GM19467 (cell line): Measurements from ENCODE around the gene IMPG2.
A peak's percentile ranks its signal among the peaks of the same experiment; 100 is the strongest.

ENCODE experiments used
- ATAC-seq: cut with Tn5 transposase; IDR thresholded peaks from one replicate; pipeline ENCODE4 v1.9.1; 2021; ENCODE audit warnings: mild to moderate bottlenecking, moderate library complexity; ENCODE audit not compliant: unreplicated experiment

IMPG2 gene

DNA sequence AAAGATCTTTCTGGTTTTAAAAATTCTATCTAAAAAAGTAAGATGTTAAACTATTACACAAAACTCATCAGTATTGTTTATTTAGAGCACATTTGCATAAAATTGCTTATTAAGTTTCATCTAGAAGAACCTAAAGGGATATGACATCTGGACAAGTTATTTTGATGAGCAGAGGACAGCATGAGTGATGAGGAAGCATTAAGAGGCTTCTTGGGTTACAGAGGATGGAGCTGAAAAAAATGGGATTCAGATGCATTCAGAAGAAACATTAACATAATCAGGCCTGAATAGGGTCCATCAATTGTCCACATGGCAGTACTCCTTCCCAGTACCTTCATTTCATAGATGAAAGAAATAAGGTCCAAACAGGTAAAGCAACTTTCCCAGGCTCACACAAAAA is 41.6 kb downstream of the IMPG2 start:
- no peak for ATAC-seq

DNA sequence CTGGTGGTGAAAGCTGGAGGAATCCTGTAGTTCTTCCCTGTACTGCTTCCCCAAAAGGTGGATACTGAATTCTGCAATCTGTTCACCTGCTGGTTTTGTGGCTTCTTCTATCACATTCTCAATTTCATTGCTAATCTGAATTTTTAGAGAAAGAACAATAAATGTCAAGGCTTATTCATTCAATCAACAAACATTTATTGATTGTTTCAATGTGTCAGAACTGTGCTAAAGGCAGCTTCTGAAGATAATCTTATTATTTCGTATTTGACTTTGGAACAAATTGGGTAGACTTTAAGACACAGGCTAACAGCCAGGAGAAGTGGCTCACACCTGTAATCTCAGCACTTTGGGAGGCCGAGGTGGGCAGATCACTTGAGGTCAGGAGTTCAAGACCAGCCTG is 46.8 kb downstream of the IMPG2 start:
- no peak for ATAC-seq

GRCh38 chr3:101273156-101273555 is 47.2 kb downstream of the IMPG2 start:
- no peak for ATAC-seq

DNA sequence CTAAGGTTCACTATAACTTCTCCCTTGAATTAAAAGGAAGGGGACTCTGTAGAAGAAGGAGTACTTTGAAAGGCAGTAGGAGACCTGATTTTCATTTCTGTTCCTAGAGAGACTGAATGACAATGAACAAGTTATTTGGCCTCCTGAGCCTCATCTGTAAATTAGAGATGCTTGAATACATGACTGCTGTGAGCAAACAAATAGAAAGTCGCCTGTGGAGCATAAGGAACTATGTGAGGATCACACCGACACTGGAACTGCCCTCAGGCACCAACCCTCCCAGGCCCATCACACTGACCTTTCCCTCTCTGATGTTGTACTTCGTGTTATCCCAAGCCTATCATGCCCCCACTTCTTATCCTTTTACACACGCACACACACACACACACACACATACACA is 48.6 kb downstream of the IMPG2 start:
- ATAC-seq: no peak

DNA sequence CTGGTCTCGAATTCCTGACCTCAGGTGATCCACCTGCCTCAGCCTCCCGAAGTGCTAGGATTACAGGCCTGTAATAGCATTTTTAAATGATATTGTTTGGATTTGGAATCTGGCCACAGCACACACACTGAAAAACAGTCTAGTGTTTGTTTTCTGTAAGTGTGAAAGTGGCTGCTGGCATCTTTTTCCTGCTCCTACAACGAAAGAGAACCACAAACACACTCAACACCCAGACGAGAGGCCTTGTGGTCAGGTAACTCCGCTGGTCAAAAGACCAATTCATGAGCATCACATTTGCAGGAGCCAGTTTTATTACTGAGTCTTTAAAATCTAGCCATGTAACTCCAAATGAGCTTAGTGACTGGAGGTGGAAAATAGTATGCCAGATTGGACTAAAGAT is 50.2 kb downstream of the IMPG2 start:
- ATAC-seq: no peak

DNA sequence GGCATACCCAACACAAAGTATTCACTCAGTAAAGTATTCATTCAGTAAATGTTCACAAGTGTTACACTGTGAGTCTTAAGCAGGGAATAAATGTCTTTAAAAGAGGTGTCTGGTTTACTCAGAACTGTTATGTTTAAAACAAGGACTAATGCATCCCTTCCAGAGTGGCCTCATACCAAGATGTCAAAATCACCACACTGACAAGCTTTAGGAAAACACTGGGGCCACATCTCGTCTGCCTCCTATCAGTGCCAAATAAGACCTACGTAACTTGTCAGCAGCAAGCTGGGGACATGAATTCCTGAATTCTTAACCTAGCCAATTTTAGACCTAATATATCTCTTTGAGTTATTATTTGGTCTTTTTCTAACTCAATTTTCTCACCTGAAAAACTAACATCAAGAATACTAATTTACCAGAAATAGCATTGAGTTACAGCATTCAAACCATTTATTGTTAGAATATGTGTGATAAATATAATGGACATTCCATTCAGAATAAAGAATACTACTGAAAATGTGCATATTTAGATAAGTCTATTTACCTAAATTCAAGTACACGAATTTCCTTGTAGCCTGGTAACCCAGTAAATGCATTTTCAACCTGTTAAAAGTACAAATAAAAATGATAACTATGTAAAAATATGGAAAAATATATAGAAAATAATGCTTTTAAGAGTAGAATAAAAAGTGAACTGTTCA is 51.3 kb downstream of the IMPG2 start:
- ATAC-seq: no peak

- no peak for ATAC-seq
Measured at GRCh38 chr3:101268141-101268540, 52.2 kb downstream of the IMPG2 start.

DNA sequence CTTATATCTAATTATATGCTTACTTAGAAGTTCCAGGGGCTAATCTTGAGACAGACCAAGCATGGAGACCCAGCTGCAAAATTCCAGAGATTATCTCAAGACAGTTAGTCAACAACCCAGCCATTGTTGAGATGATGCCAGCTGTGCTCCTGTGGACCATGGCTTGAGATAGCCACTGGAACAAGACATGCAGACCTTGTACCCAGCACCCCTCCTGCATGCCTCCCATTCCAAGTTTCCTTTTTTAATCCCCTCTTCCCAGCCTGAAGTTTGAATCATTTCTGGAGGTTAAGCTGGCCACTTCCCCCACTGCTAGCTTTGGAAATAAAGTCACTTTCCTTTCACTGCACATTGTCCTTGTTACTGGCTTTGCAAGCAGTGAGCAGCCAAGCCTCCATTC is 53.8 kb downstream of the IMPG2 start:
- ATAC-seq: no peak

- ATAC-seq: no peak
Measured at GRCh38 chr3:101266071-101266470, 54.3 kb downstream of the IMPG2 start.

- peak; percentile 67 for ATAC-seq
Measured at GRCh38 chr3:101262393-101263240, 57.8 kb downstream of the IMPG2 start.

DNA sequence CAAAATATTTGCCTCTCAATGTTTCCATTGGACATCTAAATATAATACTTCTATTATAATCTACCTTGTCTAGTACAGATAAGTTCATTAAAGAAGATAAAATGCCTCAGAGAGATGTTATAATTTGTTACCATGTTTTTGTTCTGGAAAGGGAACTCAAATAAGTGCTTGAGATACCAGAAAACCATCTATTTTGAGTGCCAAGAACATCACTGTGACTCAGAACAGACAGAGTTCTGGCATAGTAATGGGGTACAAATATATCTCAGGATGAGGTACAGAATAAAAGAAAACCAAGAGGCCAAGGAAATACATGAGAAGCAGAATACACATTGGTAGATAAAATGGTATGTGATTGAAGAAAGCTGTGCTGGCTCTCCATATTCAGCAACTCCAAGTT is 58.9 kb downstream of the IMPG2 start:
- ATAC-seq: no peak

- ATAC-seq: no peak
Measured at GRCh38 chr3:101259485-101260341, 60.7 kb downstream of the IMPG2 start.

DNA sequence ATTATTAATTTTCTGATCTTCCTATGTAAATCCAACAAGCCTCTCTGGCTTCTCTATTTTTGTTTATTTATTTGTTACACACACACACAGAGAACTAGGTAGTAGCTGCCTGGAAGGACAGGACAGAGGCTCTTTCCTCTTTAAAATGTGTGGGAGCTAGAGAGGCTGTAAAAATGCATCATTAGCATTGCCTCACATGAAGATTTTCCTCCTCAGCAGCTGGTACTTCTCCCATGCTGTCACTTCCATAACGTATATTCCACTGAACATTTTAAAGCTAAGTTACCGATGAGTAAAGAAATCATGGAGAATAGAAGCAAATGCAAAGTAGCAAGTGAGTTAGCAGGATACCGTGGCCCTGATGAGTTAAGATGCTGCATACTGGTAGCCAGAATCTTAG is 63.9 kb downstream of the IMPG2 start:
- ATAC-seq: no peak

GRCh38 chr3:101255441-101255840 is 64.9 kb downstream of the IMPG2 start:
- no peak for ATAC-seq

DNA sequence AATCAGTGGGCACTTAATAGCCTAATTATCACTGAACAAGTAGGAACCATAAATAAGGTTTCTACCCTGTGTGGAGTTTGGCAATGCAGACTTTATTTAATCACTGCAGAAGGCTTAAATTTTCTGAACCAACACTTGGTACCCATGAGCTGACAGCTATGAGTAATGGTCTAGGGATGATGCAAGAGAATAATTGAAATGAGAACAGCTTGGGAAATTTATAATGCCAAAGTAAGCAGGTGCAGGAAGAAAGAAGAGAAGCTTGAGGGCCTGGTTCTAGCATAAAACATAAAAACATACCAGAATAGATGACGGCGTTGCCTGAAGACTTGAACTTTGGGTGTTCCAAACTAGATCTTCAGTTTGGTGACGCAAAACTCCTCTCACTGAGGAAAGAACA is 67.0 kb downstream of the IMPG2 start:
- no peak for ATAC-seq

DNA sequence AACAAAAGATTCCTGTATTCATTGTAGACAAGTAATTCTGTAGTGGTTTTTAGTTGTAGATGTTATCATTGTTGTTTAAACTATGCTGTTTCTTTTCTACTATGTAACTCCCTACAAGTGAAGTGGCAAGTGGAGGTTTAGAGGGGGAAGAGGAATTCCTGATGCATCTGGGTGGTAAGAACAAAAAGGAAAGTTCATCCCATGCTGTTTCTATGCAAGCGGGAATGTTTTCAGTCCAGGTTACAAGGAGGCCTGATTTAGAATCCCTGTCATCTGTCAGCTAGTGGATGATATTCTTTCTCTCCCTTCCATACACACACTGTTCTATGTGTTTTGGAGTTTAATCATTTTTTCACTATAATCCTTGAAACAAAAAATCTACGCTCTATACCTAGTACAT is 67.4 kb downstream of the IMPG2 start:
- ATAC-seq: no peak

DNA sequence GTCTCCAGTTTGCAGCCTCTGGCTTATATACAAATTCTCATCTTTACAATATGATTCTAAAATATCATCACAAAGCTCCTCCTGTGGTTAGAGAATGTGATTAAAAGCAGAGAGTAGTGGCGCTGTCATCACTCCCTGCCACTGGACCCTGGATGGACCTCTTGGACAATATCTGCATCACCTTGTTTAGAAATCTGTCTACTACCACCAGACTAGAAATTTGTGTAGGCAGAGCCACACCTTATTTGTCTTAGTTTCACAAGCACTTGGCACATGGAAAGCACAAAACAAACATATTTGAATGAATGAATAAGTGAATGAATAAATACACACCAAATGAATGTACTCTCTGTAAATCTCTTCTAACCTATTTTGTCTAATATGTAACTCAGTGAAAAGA is 68.1 kb downstream of the IMPG2 start:
- no peak for ATAC-seq

DNA sequence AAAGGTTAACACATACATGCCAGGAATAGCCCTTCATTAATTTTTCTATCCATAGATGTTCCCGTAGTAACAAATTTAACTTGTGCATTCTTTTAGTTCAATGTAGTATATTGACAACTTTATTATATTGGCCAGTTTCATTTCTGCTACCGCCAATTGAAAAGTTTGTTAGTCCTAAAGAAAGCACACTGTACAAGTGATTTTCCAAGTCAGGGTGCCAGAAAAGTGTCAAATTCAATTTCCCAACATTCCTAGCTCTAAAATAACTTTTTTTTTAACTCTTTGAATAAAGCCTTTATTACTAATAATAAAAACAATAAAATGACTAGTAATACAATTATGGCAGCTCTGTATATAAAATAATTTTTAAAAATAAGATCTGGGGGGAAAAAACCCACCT is 68.9 kb downstream of the IMPG2 start:
- no peak for ATAC-seq

- ATAC-seq: no peak
Measured at GRCh38 chr3:101249522-101249921, 70.9 kb downstream of the IMPG2 start.

- ATAC-seq: no peak
Measured at GRCh38 chr3:101248736-101249135, 71.6 kb downstream of the IMPG2 start.

DNA sequence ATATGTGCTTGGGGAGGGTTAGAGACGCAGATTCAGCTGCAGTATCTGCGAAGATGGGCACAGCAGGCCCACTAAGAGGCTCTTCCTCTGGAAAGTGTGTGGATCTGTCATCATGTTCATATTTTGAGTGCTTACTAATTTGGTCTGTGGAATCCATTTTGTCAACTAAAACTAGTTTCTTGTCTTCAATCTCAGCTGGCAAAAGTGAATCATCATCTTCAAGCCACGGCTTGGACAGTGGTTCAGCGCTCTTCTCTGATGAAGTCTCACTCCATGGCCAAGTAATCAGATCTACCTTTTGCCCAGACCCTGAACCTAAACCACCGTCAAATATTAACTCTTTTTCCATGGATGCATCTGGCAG is 76.2 kb downstream of the IMPG2 start:
- no peak for ATAC-seq
